GM12874 (cell line): Measurements from ENCODE around the gene SLIT3.

Experiments
- TF ChIP-seq, protein P1 (sequence below): IDR thresholded peaks from 2 replicates; pipeline ENCODE4 v1.5.1; 2011; ENCODE audit warnings: low read depth, mild to moderate bottlenecking, control low read depth, low read length, moderate library complexity; ENCODE audit not compliant: insufficient read depth

The SLIT3 gene

GRCh38 chr5:169300468-169301385 lies at the start of gene SLIT3:
Gene SLIT3, minus strand, starts transcription at chr5:169301139. Its CDS starts 430 bp downstream, at chr5:169300709.
- TF ChIP-seq, protein P1, sequence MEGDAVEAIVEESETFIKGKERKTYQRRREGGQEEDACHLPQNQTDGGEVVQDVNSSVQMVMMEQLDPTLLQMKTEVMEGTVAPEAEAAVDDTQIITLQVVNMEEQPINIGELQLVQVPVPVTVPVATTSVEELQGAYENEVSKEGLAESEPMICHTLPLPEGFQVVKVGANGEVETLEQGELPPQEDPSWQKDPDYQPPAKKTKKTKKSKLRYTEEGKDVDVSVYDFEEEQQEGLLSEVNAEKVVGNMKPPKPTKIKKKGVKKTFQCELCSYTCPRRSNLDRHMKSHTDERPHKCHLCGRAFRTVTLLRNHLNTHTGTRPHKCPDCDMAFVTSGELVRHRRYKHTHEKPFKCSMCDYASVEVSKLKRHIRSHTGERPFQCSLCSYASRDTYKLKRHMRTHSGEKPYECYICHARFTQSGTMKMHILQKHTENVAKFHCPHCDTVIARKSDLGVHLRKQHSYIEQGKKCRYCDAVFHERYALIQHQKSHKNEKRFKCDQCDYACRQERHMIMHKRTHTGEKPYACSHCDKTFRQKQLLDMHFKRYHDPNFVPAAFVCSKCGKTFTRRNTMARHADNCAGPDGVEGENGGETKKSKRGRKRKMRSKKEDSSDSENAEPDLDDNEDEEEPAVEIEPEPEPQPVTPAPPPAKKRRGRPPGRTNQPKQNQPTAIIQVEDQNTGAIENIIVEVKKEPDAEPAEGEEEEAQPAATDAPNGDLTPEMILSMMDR: no peak

DNA sequence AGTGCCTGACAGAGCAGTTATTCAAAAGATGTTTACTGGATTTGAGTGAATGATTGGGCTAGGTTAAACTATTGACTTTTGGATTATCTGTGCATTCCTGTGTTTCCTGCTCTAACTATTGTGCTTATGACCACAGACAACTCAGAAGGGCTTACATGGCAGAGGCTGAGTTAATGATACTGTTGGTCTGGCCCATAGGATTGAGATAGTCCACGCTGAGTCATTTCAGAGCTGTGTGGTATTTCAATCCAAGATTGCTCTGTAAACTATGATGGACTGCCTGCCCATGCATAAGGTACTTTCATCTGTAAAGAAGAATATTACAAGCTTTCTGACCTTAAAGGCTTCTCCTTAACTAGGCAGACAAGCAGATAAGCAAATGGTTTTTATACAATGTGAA lies 49.1 kb upstream of the SLIT3 start:
- TF ChIP-seq, protein P1: no peak

DNA sequence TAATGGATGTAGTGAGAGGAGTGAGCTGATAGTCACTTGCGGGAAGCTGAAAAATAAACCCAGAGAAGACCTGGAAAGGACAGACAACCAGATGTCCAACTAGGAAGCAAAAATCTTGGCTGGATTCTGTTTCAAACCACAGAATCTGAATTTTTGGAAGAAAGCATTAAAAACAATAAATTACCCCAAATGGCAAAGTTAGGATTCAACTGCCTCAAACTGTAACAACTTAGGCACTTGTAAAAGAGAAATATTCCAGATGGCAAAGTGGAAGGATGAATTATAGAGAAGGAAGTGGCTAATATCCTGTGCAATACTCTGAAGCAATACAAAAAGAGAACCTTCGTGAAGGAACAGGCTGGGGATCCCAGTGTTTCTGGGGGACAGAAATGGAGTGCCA lies 46.8 kb upstream of the SLIT3 start:
- TF ChIP-seq, protein P1: no peak

DNA sequence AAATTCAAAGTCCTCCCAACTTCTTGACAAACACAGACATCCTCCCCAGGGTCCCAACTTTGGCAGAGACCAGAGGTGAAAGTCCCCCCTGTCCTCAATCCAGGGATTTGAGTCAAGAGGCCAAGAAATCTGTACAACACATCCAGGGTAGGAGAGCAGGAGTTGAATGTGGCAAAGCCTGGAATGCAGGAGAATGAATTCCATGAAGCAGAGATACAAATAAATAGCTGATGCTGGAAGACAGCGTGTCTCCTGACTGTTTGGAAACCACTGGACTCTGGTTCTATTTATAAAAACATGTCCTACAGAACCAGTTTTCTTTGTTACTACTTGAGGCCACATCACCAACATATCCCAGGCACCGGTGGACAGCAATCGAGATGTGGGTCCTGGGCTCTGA lies 43.7 kb upstream of the SLIT3 start:
- TF ChIP-seq, protein P1: no peak

DNA sequence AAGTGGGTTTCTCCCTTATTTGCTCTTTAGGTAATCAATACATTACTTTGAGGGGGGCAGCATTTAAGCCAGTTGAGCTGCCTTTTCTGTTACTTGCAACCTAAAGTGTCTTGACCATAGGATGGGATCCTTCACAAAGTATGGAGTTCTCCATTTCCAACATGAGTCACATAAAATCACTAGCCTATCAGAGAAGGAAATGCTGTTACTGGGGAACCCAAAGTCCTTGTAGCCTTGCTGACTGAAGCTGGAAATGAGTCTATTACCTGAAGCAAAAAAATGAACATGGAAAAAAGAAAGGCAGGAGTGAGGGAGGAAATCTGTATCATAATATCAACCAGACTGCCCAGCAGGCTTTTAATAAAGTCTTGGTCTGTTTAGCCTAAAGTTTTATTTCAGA lies 42.8 kb upstream of the SLIT3 start:
- TF ChIP-seq, protein P1: no peak

- TF ChIP-seq, protein P1: no peak
Measured at GRCh38 chr5:169341556-169341955, 40.6 kb upstream of the SLIT3 start.

DNA sequence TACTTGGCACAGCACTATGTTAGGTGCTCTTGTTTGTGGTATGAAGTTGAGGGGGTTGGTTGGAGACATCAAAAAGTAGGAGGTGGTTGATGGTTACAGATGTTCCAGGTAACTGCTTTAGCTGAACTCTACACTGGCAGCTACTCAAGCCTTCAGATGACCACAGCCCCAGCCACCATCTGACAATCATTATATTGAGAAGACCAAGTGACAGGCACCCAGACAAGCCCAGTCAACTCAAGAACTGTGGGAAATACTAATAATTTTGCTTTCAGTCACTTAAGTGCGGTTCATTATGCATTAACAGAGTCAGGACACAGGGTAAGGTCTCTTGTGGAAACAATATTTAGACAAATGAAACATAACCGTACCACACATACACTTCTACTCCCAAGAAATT lies 38.9 kb upstream of the SLIT3 start:
- TF ChIP-seq, protein P1: no peak
